GM12878 (cell line): ENCODE data around the gene NUFIP1. TPM values are rescaled to one million over a fixed set of nuclear protein-coding genes. Genes with fewer than 3 reads are reported as not detected.

Source experiments
- ATAC-seq: fragments of 200-7000 bp; cut with Tn5 transposase; 3 replicates; pipeline ENCODE4 v1.9.1; 2020; ENCODE audit warnings: mild to moderate bottlenecking, moderate library complexity
- BruUV-seq: library from RNA; stranded (reverse); fragments of 400-500 nt; replicated peaks from 2 replicates; lab custom pipeline; 2021; lab: Mats Ljungman, UMichigan
- CTCF ChIA-PET: fragments of 300-600 bp; sonication (Branson Sonifier 250); formaldehyde crosslinking; extraction: SDS; loops from one replicate; lab custom pipeline; 2021; ENCODE audit warnings: inconsistent platforms; lab: Yijun Ruan, JAX
- POLR2A ChIA-PET: fragments of 350-600 bp; formaldehyde crosslinking; extraction: SDS; loops from one replicate; lab custom pipeline; 2021; ENCODE audit warnings: inconsistent platforms; lab: Charles Lee
- RAD21 ChIA-PET: fragments of 300-600 bp; sonication (Branson Sonifier 250); formaldehyde crosslinking; loops from one replicate; lab custom pipeline; 2023; ENCODE audit warnings: antibody characterized with exemption; ENCODE audit not compliant: unreplicated experiment; lab: Charles Lee
- SMC1A ChIA-PET: fragments of 300-600 bp; sonication (Branson Sonifier 250); formaldehyde crosslinking; loops from one replicate; lab custom pipeline; 2023; ENCODE audit not compliant: unreplicated experiment, uncharacterized antibody; lab: Charles Lee
- DNase-seq: peaks from one replicate; pipeline ENCODE4 v3.0.0-alpha.2; 2011; ENCODE audit warnings: low read depth, low spot score
- FAIRE-seq: peaks from 3 replicates; lab custom pipeline; 2011; peaks lifted over from hg19 to GRCh38; lab: Jason Lieb, UNC
- H2AFZ ChIP-seq: 2 replicates; pipeline ENCODE4 v1.6.0; 2011; ENCODE audit warnings: low read depth, low read length, control low read depth; ENCODE audit not compliant: control insufficient read depth
- H3K27ac ChIP-seq: 2 replicates; pipeline ENCODE4 v1.5.1; 2011; ENCODE audit warnings: control low read depth; ENCODE audit not compliant: control insufficient read depth, insufficient read depth
- H3K27me3 ChIP-seq, 2 experiments: replicated peaks in 1 of 2; 2 replicates each; pipeline versions ENCODE4 v1.6.0 to v1.6.1; 2011; ENCODE audit warnings: low read length in 1 of 2; ENCODE audit not compliant: control insufficient read depth in 2 of 2, insufficient read depth in 2 of 2
- H3K36me3 ChIP-seq, 2 experiments: 2 replicates each; pipeline ENCODE4 v1.5.1; 2011; ENCODE audit warnings: low read length in 1 of 2; ENCODE audit not compliant: control insufficient read depth in 2 of 2, insufficient read depth in 2 of 2
- H3K4me1 ChIP-seq: 2 replicates; pipeline ENCODE4 v1.6.1; 2011; ENCODE audit warnings: mild to moderate bottlenecking, low read length, moderate library complexity, mixed read lengths; ENCODE audit not compliant: control insufficient read depth, insufficient read depth
- H3K4me2 ChIP-seq: 2 replicates; pipeline ENCODE4 v1.6.0; 2011; ENCODE audit warnings: control low read depth; ENCODE audit not compliant: control insufficient read depth, insufficient read depth
- H3K4me3 ChIP-seq: fragments of 200-600 bp; sonication (generic); 2 replicates; pipeline ENCODE4 v1.5.1; 2016
- H3K79me2 ChIP-seq: 2 replicates; pipeline ENCODE4 v1.6.0; 2011; ENCODE audit warnings: low read length; ENCODE audit not compliant: control insufficient read depth, insufficient read depth
- H3K9ac ChIP-seq: 2 replicates; pipeline ENCODE4 v1.8.0; 2011; ENCODE audit warnings: low read length, control low read depth, mixed read lengths; ENCODE audit not compliant: control insufficient read depth, insufficient read depth
- H3K9me3 ChIP-seq: replicated peaks from 3 replicates; pipeline ENCODE4 v1.5.1; 2011; ENCODE audit warnings: mild to moderate bottlenecking, low read length; ENCODE audit not compliant: control insufficient read depth, insufficient read depth
- H4K20me1 ChIP-seq: 2 replicates; pipeline ENCODE4 v1.6.0; 2011; ENCODE audit not compliant: control insufficient read depth, insufficient read depth
- ASH2L ChIP-seq: fragments of 300-600, 200-600 bp; sonication (generic); IDR thresholded peaks from 2 replicates; pipeline ENCODE4 v1.6.1; 2017; ENCODE audit warnings: low read depth, mild to moderate bottlenecking, borderline replicate concordance
- BACH1 ChIP-seq: fragments of 450-650 bp; IDR thresholded peaks from 2 replicates; pipeline ENCODE4 v1.6.1; 2017; ENCODE audit warnings: mild to moderate bottlenecking, borderline replicate concordance
- CHD4 ChIP-seq: fragments of 200-600 bp; sonication (generic); IDR thresholded peaks from 2 replicates; pipeline ENCODE4 v1.6.1; 2016; ENCODE audit warnings: mild to moderate bottlenecking
- HCFC1 ChIP-seq: fragments of 150-350 bp; IDR thresholded peaks from 2 replicates; pipeline ENCODE4 v1.6.1; 2014; ENCODE audit warnings: low read length
- HDAC6 ChIP-seq: fragments of 200-600 bp; sonication (generic); IDR thresholded peaks from one replicate; pipeline ENCODE4 v1.8.0; 2017; ENCODE audit warnings: antibody characterized with exemption; ENCODE audit not compliant: unreplicated experiment
- IKZF1 ChIP-seq: fragments of 450-650 bp; conservative IDR thresholded peaks from 2 replicates; pipeline ENCODE4 v1.6.1; 2017; ENCODE audit warnings: antibody characterized with exemption, mild to moderate bottlenecking
- LARP7 ChIP-seq: fragments of 450-650 bp; IDR thresholded peaks from 2 replicates; pipeline ENCODE4 v1.6.1; 2017; ENCODE audit warnings: mild to moderate bottlenecking
- MEF2A ChIP-seq: IDR thresholded peaks from 2 replicates; pipeline ENCODE4 v1.6.1; 2011; ENCODE audit warnings: low read depth, mild to moderate bottlenecking, low read length, moderate library complexity; ENCODE audit not compliant: insufficient read depth
- NFIC ChIP-seq: IDR thresholded peaks from 2 replicates; pipeline ENCODE4 v1.6.1; 2012; ENCODE audit warnings: low read depth, mild to moderate bottlenecking, inconsistent platforms, low read length, moderate library complexity
- NFYB ChIP-seq: IDR thresholded peaks from 2 replicates; pipeline ENCODE4 v1.6.1; 2011; ENCODE audit warnings: low read depth, mild to moderate bottlenecking, low read length, improper control_type of control experiment, moderate library complexity; ENCODE audit not compliant: insufficient read depth
- RB1 ChIP-seq: fragments of 450-650 bp; formaldehyde crosslinking; IDR thresholded peaks from 2 replicates; pipeline ENCODE4 v1.6.1; 2017; ENCODE audit warnings: mild to moderate bottlenecking, borderline replicate concordance
- SPI1 ChIP-seq: IDR thresholded peaks from 2 replicates; pipeline ENCODE4 v1.6.1; 2011; ENCODE audit warnings: low read depth, mild to moderate bottlenecking, low read length, moderate library complexity, borderline replicate concordance; ENCODE audit not compliant: insufficient read depth
- WGBS: methylation state at CpG from one replicate; pipeline ENCODE4 v1.1.6; 2016; ENCODE audit warnings: low lambda C conversion rate; ENCODE audit not compliant: insufficient replicate concordance, insufficient coverage; ENCODE audit errors: missing lambda C conversion rate; 5-methylcytosine and 5-hydroxymethylcytosine counted together
- in situ Hi-C: fragments of 300-500 bp; cut with MboI; formaldehyde crosslinking; loops from 9 replicates; pipeline ENCODE4 v1.14.3; 2018; ENCODE audit warnings: mixed read lengths
- intact Hi-C: fragments of 100-400 bp; cut with micrococcal nuclease; formaldehyde crosslinking; loops from one replicate; pipeline ENCODE4 v1.14.2; 2022; ENCODE audit not compliant: unreplicated experiment
- polyA plus RNA-seq, 11 experiments: library from polyadenylated mRNA; depleted of rRNA in 4 of 11; unstranded in 6 of 11; stranded (reverse) in 5 of 11; fragments of >200 nt; fragmentation: Nextera tagmentation in 4 of 11; fragmentation: Illumina TruSeq in 1 of 11; extraction: Ambion mirVana in 4 of 11; extraction: Trizol in 1 of 11; gene quantifications; 1 replicate in 1 of 11; 2 replicates in 10 of 11; pipeline versions ENCODE4 v1.2.1 to v1.2.3, GENCODE V29; 2011 to 2016; ENCODE audit warnings: inconsistent platforms in 2 of 11, missing spikeins in 2 of 11, low read depth in 1 of 11
- total RNA-seq, 4 experiments: library from RNA; depleted of rRNA in 3 of 4; stranded (reverse); fragments of >200 nt in 3 of 4; fragmentation: Illumina TruSeq in 1 of 4; extraction: Trizol in 1 of 4; gene quantifications; 2 replicates each; pipeline versions ENCODE4 v1.2.1 to v1.2.3, GENCODE V29; 2013 to 2021
- TF ChIP-seq, protein P1 (sequence below): fragments of 450-650 bp; IDR thresholded peaks from 2 replicates; pipeline ENCODE4 v1.6.1; 2018; ENCODE audit warnings: mild to moderate bottlenecking, low read depth, moderate library complexity; ENCODE audit not compliant: partially characterized antibody
- TF ChIP-seq, protein P2 (sequence below): IDR thresholded peaks from 2 replicates; pipeline ENCODE4 v1.6.1; 2011; ENCODE audit warnings: low read depth, low read length, improper control_type of control experiment, borderline replicate concordance
- TF ChIP-seq, protein P3 (sequence below): IDR thresholded peaks from 2 replicates; pipeline ENCODE4 v1.6.1; 2011; ENCODE audit warnings: mild to moderate bottlenecking, low read depth, low read length, moderate library complexity; ENCODE audit not compliant: insufficient replicate concordance
- TF ChIP-seq, protein P4 (sequence below), 3 experiments: IDR thresholded peaks in 2 of 3; conservative IDR thresholded peaks in 1 of 3; 2 replicates each; pipeline ENCODE4 v1.5.1; 2011; ENCODE audit warnings: low read depth in 3 of 3, low read length in 3 of 3, mild to moderate bottlenecking in 3 of 3, control low read depth in 2 of 3, moderate library complexity in 2 of 3, inconsistent platforms in 1 of 3, mixed read lengths in 1 of 3; ENCODE audit not compliant: control insufficient read depth in 2 of 3, insufficient read depth in 1 of 3; ENCODE audit errors: extremely low read depth in 1 of 3

Gene NUFIP1
- total and polyA plus RNA-seq, 10 of the 15 experiments (the other 5 are each of a cell fraction or from before 2014, with no cell fraction given) = 2.5 to 11.2 (median 7.0) TPM

DNA sequence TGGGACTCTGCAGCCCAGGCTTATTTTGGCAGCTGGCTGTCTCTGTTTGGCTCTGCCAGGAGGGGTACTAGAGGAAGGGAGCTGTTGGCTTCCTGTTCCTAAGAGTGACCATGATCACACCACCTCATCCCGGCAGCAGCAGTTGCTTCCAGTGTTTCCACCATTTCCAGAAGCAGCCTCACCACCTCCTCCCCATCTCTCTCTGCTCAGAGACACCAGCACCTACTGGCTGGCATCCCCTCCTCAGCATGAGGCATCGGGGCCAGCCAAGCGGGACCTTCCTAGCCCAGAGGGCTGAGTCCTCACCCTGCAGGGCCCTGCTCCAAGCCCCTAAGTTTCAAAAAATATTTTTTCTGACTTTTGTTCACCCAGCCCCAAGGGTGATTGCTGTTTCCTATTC is 59.0 kb downstream of the NUFIP1 start:
- ATAC-seq = no peak
- RAD21 ChIA-PET = no interaction called here
- no peak overlapping the region for H3K27ac ChIP-seq
- TF ChIP-seq HCFC1 (no peak), HDAC6 (no peak), NFIC (no peak), NFYB (no peak), CHD4 (no peak), ASH2L (no peak), LARP7 (no peak), MEF2A (no peak), SPI1 (no peak), IKZF1 (no peak), RB1 (no peak), BACH1 (no peak)
- TF ChIP-seq, protein P1, sequence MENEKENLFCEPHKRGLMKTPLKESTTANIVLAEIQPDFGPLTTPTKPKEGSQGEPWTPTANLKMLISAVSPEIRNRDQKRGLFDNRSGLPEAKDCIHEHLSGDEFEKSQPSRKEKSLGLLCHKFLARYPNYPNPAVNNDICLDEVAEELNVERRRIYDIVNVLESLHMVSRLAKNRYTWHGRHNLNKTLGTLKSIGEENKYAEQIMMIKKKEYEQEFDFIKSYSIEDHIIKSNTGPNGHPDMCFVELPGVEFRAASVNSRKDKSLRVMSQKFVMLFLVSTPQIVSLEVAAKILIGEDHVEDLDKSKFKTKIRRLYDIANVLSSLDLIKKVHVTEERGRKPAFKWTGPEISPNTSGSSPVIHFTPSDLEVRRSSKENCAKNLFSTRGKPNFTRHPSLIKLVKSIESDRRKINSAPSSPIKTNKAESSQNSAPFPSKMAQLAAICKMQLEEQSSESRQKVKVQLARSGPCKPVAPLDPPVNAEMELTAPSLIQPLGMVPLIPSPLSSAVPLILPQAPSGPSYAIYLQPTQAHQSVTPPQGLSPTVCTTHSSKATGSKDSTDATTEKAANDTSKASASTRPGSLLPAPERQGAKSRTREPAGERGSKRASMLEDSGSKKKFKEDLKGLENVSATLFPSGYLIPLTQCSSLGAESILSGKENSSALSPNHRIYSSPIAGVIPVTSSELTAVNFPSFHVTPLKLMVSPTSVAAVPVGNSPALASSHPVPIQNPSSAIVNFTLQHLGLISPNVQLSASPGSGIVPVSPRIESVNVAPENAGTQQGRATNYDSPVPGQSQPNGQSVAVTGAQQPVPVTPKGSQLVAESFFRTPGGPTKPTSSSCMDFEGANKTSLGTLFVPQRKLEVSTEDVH = no peak
- TF ChIP-seq, protein P2, sequence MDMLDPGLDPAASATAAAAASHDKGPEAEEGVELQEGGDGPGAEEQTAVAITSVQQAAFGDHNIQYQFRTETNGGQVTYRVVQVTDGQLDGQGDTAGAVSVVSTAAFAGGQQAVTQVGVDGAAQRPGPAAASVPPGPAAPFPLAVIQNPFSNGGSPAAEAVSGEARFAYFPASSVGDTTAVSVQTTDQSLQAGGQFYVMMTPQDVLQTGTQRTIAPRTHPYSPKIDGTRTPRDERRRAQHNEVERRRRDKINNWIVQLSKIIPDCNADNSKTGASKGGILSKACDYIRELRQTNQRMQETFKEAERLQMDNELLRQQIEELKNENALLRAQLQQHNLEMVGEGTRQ = no peak
- TF ChIP-seq, protein P3, sequence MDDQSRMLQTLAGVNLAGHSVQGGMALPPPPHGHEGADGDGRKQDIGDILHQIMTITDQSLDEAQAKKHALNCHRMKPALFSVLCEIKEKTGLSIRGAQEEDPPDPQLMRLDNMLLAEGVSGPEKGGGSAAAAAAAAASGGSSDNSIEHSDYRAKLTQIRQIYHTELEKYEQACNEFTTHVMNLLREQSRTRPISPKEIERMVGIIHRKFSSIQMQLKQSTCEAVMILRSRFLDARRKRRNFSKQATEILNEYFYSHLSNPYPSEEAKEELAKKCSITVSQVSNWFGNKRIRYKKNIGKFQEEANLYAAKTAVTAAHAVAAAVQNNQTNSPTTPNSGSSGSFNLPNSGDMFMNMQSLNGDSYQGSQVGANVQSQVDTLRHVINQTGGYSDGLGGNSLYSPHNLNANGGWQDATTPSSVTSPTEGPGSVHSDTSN = no peak
- TF ChIP-seq, protein P4, sequence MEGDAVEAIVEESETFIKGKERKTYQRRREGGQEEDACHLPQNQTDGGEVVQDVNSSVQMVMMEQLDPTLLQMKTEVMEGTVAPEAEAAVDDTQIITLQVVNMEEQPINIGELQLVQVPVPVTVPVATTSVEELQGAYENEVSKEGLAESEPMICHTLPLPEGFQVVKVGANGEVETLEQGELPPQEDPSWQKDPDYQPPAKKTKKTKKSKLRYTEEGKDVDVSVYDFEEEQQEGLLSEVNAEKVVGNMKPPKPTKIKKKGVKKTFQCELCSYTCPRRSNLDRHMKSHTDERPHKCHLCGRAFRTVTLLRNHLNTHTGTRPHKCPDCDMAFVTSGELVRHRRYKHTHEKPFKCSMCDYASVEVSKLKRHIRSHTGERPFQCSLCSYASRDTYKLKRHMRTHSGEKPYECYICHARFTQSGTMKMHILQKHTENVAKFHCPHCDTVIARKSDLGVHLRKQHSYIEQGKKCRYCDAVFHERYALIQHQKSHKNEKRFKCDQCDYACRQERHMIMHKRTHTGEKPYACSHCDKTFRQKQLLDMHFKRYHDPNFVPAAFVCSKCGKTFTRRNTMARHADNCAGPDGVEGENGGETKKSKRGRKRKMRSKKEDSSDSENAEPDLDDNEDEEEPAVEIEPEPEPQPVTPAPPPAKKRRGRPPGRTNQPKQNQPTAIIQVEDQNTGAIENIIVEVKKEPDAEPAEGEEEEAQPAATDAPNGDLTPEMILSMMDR (IDR thresholded peaks at IDR 0.05 in 2 of 3, conservative IDR thresholded peaks at IDR 0.05 in 1 of 3; ENCODE audit: control insufficient read depth in 2 of 3, extremely low read depth in 1 of 3, insufficient read depth in 1 of 3, low read depth in 3 of 3, low read length in 3 of 3) = no peak
- TF ChIP-seq, all 136 proteins: peak for 0
- no peak for FAIRE-seq
- SMC1A ChIA-PET = no interaction called here
- intact Hi-C loops = no loop called here
- Histone ChIP-seq H3K9me3 (no peaks in the 10 kb centered on the region), H3K9ac (no peak overlapping the region), H2AFZ (no peak overlapping the region), H3K4me3 (no peak overlapping the region), H3K79me2 (no peaks in the 10 kb centered on the region), H3K27me3 (0 out of 4 replicates have a peak, but pooled peaks cover 0 to 3% of the 10 kb centered on the region in 2 experiments), H3K4me1 (no peaks in the 10 kb centered on the region), H3K36me3 (no peaks in the 10 kb centered on the region), H4K20me1 (no peaks in the 10 kb centered on the region), H3K4me2 (no peak overlapping the region)
- DNase-seq = no peak
- 74% methylated on average over 3 of the region's 3 CpGs for WGBS
- CTCF ChIA-PET = no interaction called here
- POLR2A ChIA-PET = no interaction called here
- no TSS peak for BruUV-seq
- in situ Hi-C loops = loop anchor here (10.0 kb wide), 1 partner anchor 65 kb away; no protein-coding TSS in a partner anchor
